GM12878 (cell line): ENCODE results near the gene RNF31. TPM values are rescaled to one million over a fixed set of nuclear protein-coding genes. Genes with fewer than 3 reads are reported as not detected.

ENCODE experiments used
- ATAC-seq: fragments of 200-7000 bp; cut with Tn5 transposase; 3 replicates; pipeline ENCODE4 v1.9.1; 2020; ENCODE audit warnings: mild to moderate bottlenecking, moderate library complexity
- BruUV-seq: library from RNA; stranded (reverse); fragments of 400-500 nt; replicated peaks from 2 replicates; lab custom pipeline; 2021; lab: Mats Ljungman, UMichigan
- CTCF ChIA-PET: fragments of 300-600 bp; sonication (Branson Sonifier 250); formaldehyde crosslinking; extraction: SDS; loops from one replicate; lab custom pipeline; 2021; ENCODE audit warnings: inconsistent platforms; lab: Yijun Ruan, JAX
- POLR2A ChIA-PET: fragments of 350-600 bp; formaldehyde crosslinking; extraction: SDS; loops from one replicate; lab custom pipeline; 2021; ENCODE audit warnings: inconsistent platforms; lab: Charles Lee
- RAD21 ChIA-PET: fragments of 300-600 bp; sonication (Branson Sonifier 250); formaldehyde crosslinking; loops from one replicate; lab custom pipeline; 2023; ENCODE audit warnings: antibody characterized with exemption; ENCODE audit not compliant: unreplicated experiment; lab: Charles Lee
- SMC1A ChIA-PET: fragments of 300-600 bp; sonication (Branson Sonifier 250); formaldehyde crosslinking; loops from one replicate; lab custom pipeline; 2023; ENCODE audit not compliant: unreplicated experiment, uncharacterized antibody; lab: Charles Lee
- DNase-seq: peaks from one replicate; pipeline ENCODE4 v3.0.0-alpha.2; 2011; ENCODE audit warnings: low read depth, low spot score
- FAIRE-seq: peaks from 3 replicates; lab custom pipeline; 2011; peaks lifted over from hg19 to GRCh38; lab: Jason Lieb, UNC
- H2AFZ ChIP-seq: 2 replicates; pipeline ENCODE4 v1.6.0; 2011; ENCODE audit warnings: low read depth, low read length, control low read depth; ENCODE audit not compliant: control insufficient read depth
- H3K27ac ChIP-seq: 2 replicates; pipeline ENCODE4 v1.5.1; 2011; ENCODE audit warnings: control low read depth; ENCODE audit not compliant: control insufficient read depth, insufficient read depth
- H3K27me3 ChIP-seq, 2 experiments: replicated peaks in 1 of 2; 2 replicates each; pipeline versions ENCODE4 v1.6.0 to v1.6.1; 2011; ENCODE audit warnings: low read length in 1 of 2; ENCODE audit not compliant: control insufficient read depth in 2 of 2, insufficient read depth in 2 of 2
- H3K36me3 ChIP-seq, 2 experiments: 2 replicates each; pipeline ENCODE4 v1.5.1; 2011; ENCODE audit warnings: low read length in 1 of 2; ENCODE audit not compliant: control insufficient read depth in 2 of 2, insufficient read depth in 2 of 2
- H3K4me1 ChIP-seq: 2 replicates; pipeline ENCODE4 v1.6.1; 2011; ENCODE audit warnings: mild to moderate bottlenecking, low read length, moderate library complexity, mixed read lengths; ENCODE audit not compliant: control insufficient read depth, insufficient read depth
- H3K4me2 ChIP-seq: 2 replicates; pipeline ENCODE4 v1.6.0; 2011; ENCODE audit warnings: control low read depth; ENCODE audit not compliant: control insufficient read depth, insufficient read depth
- H3K4me3 ChIP-seq: fragments of 200-600 bp; sonication (generic); 2 replicates; pipeline ENCODE4 v1.5.1; 2016
- H3K79me2 ChIP-seq: 2 replicates; pipeline ENCODE4 v1.6.0; 2011; ENCODE audit warnings: low read length; ENCODE audit not compliant: control insufficient read depth, insufficient read depth
- H3K9ac ChIP-seq: 2 replicates; pipeline ENCODE4 v1.8.0; 2011; ENCODE audit warnings: low read length, control low read depth, mixed read lengths; ENCODE audit not compliant: control insufficient read depth, insufficient read depth
- H3K9me3 ChIP-seq: replicated peaks from 3 replicates; pipeline ENCODE4 v1.5.1; 2011; ENCODE audit warnings: mild to moderate bottlenecking, low read length; ENCODE audit not compliant: control insufficient read depth, insufficient read depth
- H4K20me1 ChIP-seq: 2 replicates; pipeline ENCODE4 v1.6.0; 2011; ENCODE audit not compliant: control insufficient read depth, insufficient read depth
- IKZF2 ChIP-seq, 2 experiments: fragments of 450-650 bp; IDR thresholded peaks; 2 replicates each; pipeline ENCODE4 v1.6.1; 2017; ENCODE audit warnings: mild to moderate bottlenecking in 2 of 2, moderate library complexity in 2 of 2
- NFXL1 ChIP-seq: fragments of 450-650 bp; IDR thresholded peaks from 2 replicates; pipeline ENCODE4 v1.6.1; 2017; ENCODE audit warnings: antibody characterized with exemption, mild to moderate bottlenecking, borderline replicate concordance
- TARDBP ChIP-seq: IDR thresholded peaks from 2 replicates; pipeline ENCODE4 v1.6.1; 2016; ENCODE audit warnings: borderline replicate concordance
- ZNF384 ChIP-seq: IDR thresholded peaks from 2 replicates; pipeline ENCODE4 v1.6.1; 2012; ENCODE audit warnings: low read depth, mild to moderate bottlenecking, low read length, improper control_type of control experiment, borderline replicate concordance
- WGBS: methylation state at CpG from one replicate; pipeline ENCODE4 v1.1.6; 2016; ENCODE audit warnings: low lambda C conversion rate; ENCODE audit not compliant: insufficient replicate concordance, insufficient coverage; ENCODE audit errors: missing lambda C conversion rate; 5-methylcytosine and 5-hydroxymethylcytosine counted together
- in situ Hi-C: fragments of 300-500 bp; cut with MboI; formaldehyde crosslinking; loops from 9 replicates; pipeline ENCODE4 v1.14.3; 2018; ENCODE audit warnings: mixed read lengths
- intact Hi-C: fragments of 100-400 bp; cut with micrococcal nuclease; formaldehyde crosslinking; loops from one replicate; pipeline ENCODE4 v1.14.2; 2022; ENCODE audit not compliant: unreplicated experiment
- polyA plus RNA-seq, 11 experiments: library from polyadenylated mRNA; depleted of rRNA in 4 of 11; unstranded in 6 of 11; stranded (reverse) in 5 of 11; fragments of >200 nt; fragmentation: Nextera tagmentation in 4 of 11; fragmentation: Illumina TruSeq in 1 of 11; extraction: Ambion mirVana in 4 of 11; extraction: Trizol in 1 of 11; gene quantifications; 1 replicate in 1 of 11; 2 replicates in 10 of 11; pipeline versions ENCODE4 v1.2.1 to v1.2.3, GENCODE V29; 2011 to 2016; ENCODE audit warnings: inconsistent platforms in 2 of 11, missing spikeins in 2 of 11, low read depth in 1 of 11
- total RNA-seq, 4 experiments: library from RNA; depleted of rRNA in 3 of 4; stranded (reverse); fragments of >200 nt in 3 of 4; fragmentation: Illumina TruSeq in 1 of 4; extraction: Trizol in 1 of 4; gene quantifications; 2 replicates each; pipeline versions ENCODE4 v1.2.1 to v1.2.3, GENCODE V29; 2013 to 2021
- TF ChIP-seq, protein P1 (sequence below): IDR thresholded peaks from 2 replicates; pipeline ENCODE4 v1.6.1; 2011; ENCODE audit warnings: borderline replicate concordance, low read depth, mild to moderate bottlenecking, moderate library complexity, mixed read lengths, low read length; ENCODE audit not compliant: insufficient read depth; ENCODE audit errors: extremely low read length
- TF ChIP-seq, protein P2 (sequence below): fragments of 450-650 bp; IDR thresholded peaks from 2 replicates; pipeline ENCODE4 v1.6.1; 2014; ENCODE audit warnings: mild to moderate bottlenecking

Gene RNF31
- total and polyA plus RNA-seq, 10 of the 15 experiments (the other 5 are each of a cell fraction or from before 2014, with no cell fraction given): 8.5 to 92.7 (median 52.0) TPM

DNA sequence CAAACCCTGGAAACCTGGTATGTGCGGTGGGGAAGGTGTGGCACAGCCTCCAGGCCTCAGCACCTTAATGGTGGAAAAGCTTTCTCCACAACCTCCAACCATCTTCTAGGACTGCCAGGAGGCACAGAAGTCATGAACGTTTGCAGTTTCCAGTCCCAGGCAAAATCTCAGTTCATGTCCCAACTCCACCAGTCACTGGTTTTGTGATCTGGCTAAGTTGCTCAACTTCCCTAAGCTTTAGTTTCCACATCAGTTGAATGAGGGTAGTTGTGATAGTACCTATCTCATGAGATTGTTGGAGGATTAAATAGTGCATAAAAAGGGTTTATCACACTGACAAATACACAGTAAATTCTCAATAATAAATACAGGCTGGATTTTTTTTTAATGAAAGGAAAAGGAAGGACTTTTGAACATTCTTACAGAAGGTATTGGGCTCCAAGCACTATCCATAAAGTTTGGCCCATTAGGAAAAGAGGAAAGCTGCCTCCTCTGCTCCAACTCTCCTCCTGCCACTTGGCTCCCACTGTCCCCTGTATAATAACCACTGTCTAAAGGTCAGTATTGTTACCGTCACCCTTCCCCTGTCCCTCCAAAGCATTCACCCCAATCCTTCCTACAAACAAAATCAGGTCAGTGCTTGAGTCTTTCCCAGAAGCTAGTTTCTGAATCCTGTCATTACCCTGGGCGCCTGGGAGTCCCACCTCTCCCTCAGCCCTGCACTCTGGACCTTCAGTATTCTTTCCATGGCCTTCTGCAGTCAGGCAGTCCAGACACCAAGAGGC is 46.9 kb upstream of the RNF31 start:
- H3K79me2 ChIP-seq: peaks cover 9% of the 10 kb centered on the region
- H3K4me2 ChIP-seq: no peak overlapping the region
- ChIA-PET RAD21 (interaction anchor here (1.2 kb wide), 1 partner anchor 8 kb away, joined by 3 read pairs; no protein-coding TSS in a partner anchor), CTCF (interaction anchor here (1.6 to 11.3 kb wide), 3 partner anchors 7 to 42 kb away, joined by 7 to 294 read pairs (median 8); partner anchors contain the start of gene PCK2)
- H3K4me3 ChIP-seq: no peak overlapping the region
- no peak overlapping the region for H3K9ac ChIP-seq
- intact Hi-C loops: no loop called here
- no peaks in the 10 kb centered on the region for H3K27me3 ChIP-seq
- ATAC-seq: no peak
- in situ Hi-C loops: loop anchor here (25.0 kb wide), 1 partner anchor 788 kb away; the partner anchor contains the start of genes BCL2L2, PABPN1 and PPP1R3E
- TF ChIP-seq, protein P1, sequence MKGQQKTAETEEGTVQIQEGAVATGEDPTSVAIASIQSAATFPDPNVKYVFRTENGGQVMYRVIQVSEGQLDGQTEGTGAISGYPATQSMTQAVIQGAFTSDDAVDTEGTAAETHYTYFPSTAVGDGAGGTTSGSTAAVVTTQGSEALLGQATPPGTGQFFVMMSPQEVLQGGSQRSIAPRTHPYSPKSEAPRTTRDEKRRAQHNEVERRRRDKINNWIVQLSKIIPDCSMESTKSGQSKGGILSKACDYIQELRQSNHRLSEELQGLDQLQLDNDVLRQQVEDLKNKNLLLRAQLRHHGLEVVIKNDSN: no peak
- no peak for TF ChIP-seq ZNF384
- no peak for TF ChIP-seq IKZF2 (IDR thresholded peaks at IDR 0.05)
- TF ChIP-seq TARDBP: no peak
- TF ChIP-seq, protein P2, sequence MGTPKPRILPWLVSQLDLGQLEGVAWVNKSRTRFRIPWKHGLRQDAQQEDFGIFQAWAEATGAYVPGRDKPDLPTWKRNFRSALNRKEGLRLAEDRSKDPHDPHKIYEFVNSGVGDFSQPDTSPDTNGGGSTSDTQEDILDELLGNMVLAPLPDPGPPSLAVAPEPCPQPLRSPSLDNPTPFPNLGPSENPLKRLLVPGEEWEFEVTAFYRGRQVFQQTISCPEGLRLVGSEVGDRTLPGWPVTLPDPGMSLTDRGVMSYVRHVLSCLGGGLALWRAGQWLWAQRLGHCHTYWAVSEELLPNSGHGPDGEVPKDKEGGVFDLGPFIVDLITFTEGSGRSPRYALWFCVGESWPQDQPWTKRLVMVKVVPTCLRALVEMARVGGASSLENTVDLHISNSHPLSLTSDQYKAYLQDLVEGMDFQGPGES: no peak
- TF ChIP-seq NFXL1: no peak
- TF ChIP-seq, all 136 proteins: peak for 0
- no peak overlapping the region for H3K27ac ChIP-seq
- SMC1A ChIA-PET: interaction anchor here (0.8 to 1.6 kb wide), 2 partner anchors 8 to 9 kb away, joined by 3 to 4 read pairs; no protein-coding TSS in a partner anchor
- no peaks in the 10 kb centered on the region for H3K4me1 ChIP-seq
- BruUV-seq: no TSS peak
- 71% methylated on average over 4 of the region's 4 CpGs for WGBS
- no peaks in the 10 kb centered on the region for H3K9me3 ChIP-seq
- no peak for FAIRE-seq
- peaks cover 11 to 14% of the 10 kb centered on the region in 2 experiments; a peak in 3 of 4 replicates for H3K36me3 ChIP-seq
- DNase-seq: no peak
- no peak overlapping the region for H2AFZ ChIP-seq
- POLR2A ChIA-PET: interaction anchor here (1.0 kb wide), 1 partner anchor 13 kb away, joined by 3 read pairs; no protein-coding TSS in a partner anchor
- H4K20me1 ChIP-seq: no peaks in the 10 kb centered on the region
